IMR-90 (cell line): ENCODE results near the gene NUPR1. TPM values are rescaled to one million over a fixed set of nuclear protein-coding genes. Genes with fewer than 3 reads are reported as not detected.

ENCODE experiments used
- ATAC-seq: fragments of 200-7000 bp; cut with Tn5 transposase; 2 replicates; pipeline ENCODE4 v1.9.1; 2020; ENCODE audit warnings: low read depth, mild to moderate bottlenecking, moderate library complexity
- BruUV-seq: library from RNA; stranded (reverse); fragments of 400-500 nt; replicated peaks from 2 replicates; lab custom pipeline; 2021; lab: Mats Ljungman, UMichigan
- CTCF ChIA-PET: fragments of 300-600 bp; formaldehyde crosslinking; extraction: SDS; loops from one replicate; lab custom pipeline; 2021; ENCODE audit warnings: antibody characterized with exemption; lab: Yijun Ruan, JAX
- POLR2A ChIA-PET: fragments of 300-600 bp; sonication (Branson Sonifier 250); formaldehyde crosslinking; loops from one replicate; lab custom pipeline; 2022; ENCODE audit warnings: antibody characterized with exemption; ENCODE audit not compliant: unreplicated experiment; lab: Charles Lee
- DNase-seq: peaks from one replicate; pipeline ENCODE4 v3.0.0; 2013
- H2AFZ ChIP-seq: replicated peaks from 2 replicates; pipeline ENCODE3; 2013; ENCODE audit warnings: low read length, mild to moderate bottlenecking; ENCODE audit not compliant: poor library complexity
- H2AK5ac ChIP-seq: 2 replicates; pipeline ENCODE4 v1.6.1; 2013; ENCODE audit warnings: low read depth, low read length, inconsistent platforms
- H2AK9ac ChIP-seq: replicated peaks from 2 replicates; pipeline ENCODE3; 2013; ENCODE audit warnings: mild to moderate bottlenecking, low read depth, low read length, moderate library complexity; ENCODE audit not compliant: poor library complexity
- H2BK120ac ChIP-seq: 2 replicates; pipeline ENCODE4 v1.6.1; 2013; ENCODE audit warnings: low read depth, low read length, inconsistent platforms
- H2BK15ac ChIP-seq: 3 replicates; pipeline ENCODE4 v1.6.1; 2013; ENCODE audit warnings: low read depth, low read length, inconsistent platforms
- H2BK20ac ChIP-seq: 2 replicates; pipeline ENCODE4 v1.6.1; 2013; ENCODE audit warnings: low read depth, mild to moderate bottlenecking, inconsistent platforms, low read length, moderate library complexity
- H2BK5ac ChIP-seq: 2 replicates; pipeline ENCODE4 v1.6.1; 2013; ENCODE audit warnings: mild to moderate bottlenecking, low read depth, low read length, inconsistent platforms; ENCODE audit not compliant: poor library complexity, severe bottlenecking
- H3K14ac ChIP-seq: replicated peaks from 2 replicates; pipeline ENCODE4 v1.6.1; 2013; ENCODE audit warnings: low read depth, low read length, inconsistent platforms
- H3K18ac ChIP-seq: 2 replicates; pipeline ENCODE4 v1.6.1; 2013; ENCODE audit warnings: low read depth, low read length, control low read depth
- H3K23ac ChIP-seq: 2 replicates; pipeline ENCODE4 v1.6.1; 2013; ENCODE audit warnings: low read depth, low read length, inconsistent platforms
- H3K27ac ChIP-seq: 2 replicates; pipeline ENCODE4 v1.5.1; 2013; ENCODE audit warnings: mild to moderate bottlenecking, control low read depth, low read length; ENCODE audit not compliant: insufficient read depth
- H3K27me3 ChIP-seq: 2 replicates; pipeline ENCODE4 v1.6.1; 2013; ENCODE audit warnings: low read length; ENCODE audit not compliant: control insufficient read depth, insufficient read depth
- H3K36me3 ChIP-seq: 2 replicates; pipeline ENCODE4 v1.6.1; 2013; ENCODE audit warnings: low read length, mixed read lengths; ENCODE audit not compliant: control insufficient read depth, insufficient read depth
- H3K4ac ChIP-seq: 2 replicates; pipeline ENCODE4 v1.6.1; 2013; ENCODE audit warnings: low read depth, low read length, inconsistent platforms
- H3K4me1 ChIP-seq: 2 replicates; pipeline ENCODE4 v1.6.1; 2013; ENCODE audit warnings: low read length, mixed read lengths; ENCODE audit not compliant: control insufficient read depth, insufficient read depth
- H3K4me2 ChIP-seq: 2 replicates; pipeline ENCODE4 v1.6.1; 2013; ENCODE audit warnings: low read depth, mild to moderate bottlenecking, control low read depth, low read length, moderate library complexity
- H3K4me3 ChIP-seq: 2 replicates; pipeline ENCODE4 v1.5.1; 2013; ENCODE audit warnings: low read depth, mild to moderate bottlenecking, control low read depth, low read length, moderate library complexity; ENCODE audit not compliant: insufficient read depth
- H3K56ac ChIP-seq: 2 replicates; pipeline ENCODE4 v1.6.1; 2013; ENCODE audit warnings: low read length, inconsistent platforms; ENCODE audit not compliant: insufficient read depth; ENCODE audit errors: extremely low read depth
- H3K79me1 ChIP-seq, 2 experiments: 2 replicates each; pipeline ENCODE4 v1.6.1; 2013; ENCODE audit warnings: low read length in 2 of 2, inconsistent platforms in 1 of 2, low read depth in 1 of 2
- H3K9ac ChIP-seq: 2 replicates; pipeline ENCODE4 v1.6.1; 2013; ENCODE audit warnings: low read depth, low read length, control low read depth
- H3K9me1 ChIP-seq: 2 replicates; pipeline ENCODE4 v1.6.1; 2013; ENCODE audit warnings: low read length, inconsistent platforms; ENCODE audit not compliant: insufficient read depth
- H3K9me3 ChIP-seq: 2 replicates; pipeline ENCODE4 v1.6.1; 2013; ENCODE audit warnings: low read length; ENCODE audit not compliant: control insufficient read depth, insufficient read depth
- H4K20me1 ChIP-seq: 2 replicates; pipeline ENCODE4 v1.6.1; 2013; ENCODE audit warnings: low read length, inconsistent platforms; ENCODE audit not compliant: insufficient read depth
- H4K5ac ChIP-seq: 2 replicates; pipeline ENCODE4 v1.6.1; 2013; ENCODE audit warnings: mild to moderate bottlenecking, low read depth, low read length, control low read depth
- H4K8ac ChIP-seq, 2 experiments: 2 replicates each; pipeline ENCODE4 v1.6.1; 2013; ENCODE audit warnings: low read depth in 2 of 2, low read length in 2 of 2, control low read depth in 1 of 2, inconsistent platforms in 1 of 2
- H4K91ac ChIP-seq: 2 replicates; pipeline ENCODE4 v1.6.1; 2013; ENCODE audit warnings: low read depth, low read length, inconsistent platforms; ENCODE audit not compliant: insufficient read depth
- FOS ChIP-seq: fragments of 150-350 bp; IDR thresholded peaks from 2 replicates; pipeline ENCODE4 v1.6.1; 2016; ENCODE audit warnings: low read depth, low read length
- NFE2L2 ChIP-seq: fragments of 150-350 bp; IDR thresholded peaks from 2 replicates; pipeline ENCODE4 v1.6.1; 2016; ENCODE audit warnings: low read depth, mild to moderate bottlenecking, low read length
- POLR2A ChIP-seq: IDR thresholded peaks from 2 replicates; pipeline ENCODE4 v1.6.1; 2012; ENCODE audit warnings: mild to moderate bottlenecking, low read depth, low read length
- WGBS, 2 experiments: methylation state at CpG; one replicate each; pipeline versions ENCODE4 v1.1.5 to v1.1.7; 2013; ENCODE audit warnings: missing lambda C conversion rate in 2 of 2; ENCODE audit not compliant: insufficient read length in 1 of 2; ENCODE audit errors: extremely low coverage in 2 of 2; 5-methylcytosine and 5-hydroxymethylcytosine counted together
- dilution Hi-C: fragments of 300-500 bp; cut with HindIII; formaldehyde crosslinking; loops from one replicate; pipeline ENCODE4 v1.14.3; 2018; ENCODE audit warnings: low sequenced_read_pairs; ENCODE audit not compliant: unreplicated experiment
- in situ Hi-C: fragments of 300-500 bp; cut with MboI; formaldehyde crosslinking; loops from 3 replicates; pipeline ENCODE4 v1.14.3; 2019; ENCODE audit warnings: low sequenced_read_pairs, inconsistent platforms, mixed read lengths
- intact Hi-C: fragments of 100-400 bp; cut with micrococcal nuclease; formaldehyde crosslinking; loops from 2 replicates; pipeline ENCODE4 v1.10.0; 2022
- polyA plus RNA-seq, 3 experiments: library from polyadenylated mRNA; depleted of rRNA; stranded (reverse); fragments of >200 nt; gene quantifications; 2 replicates each; pipeline ENCODE4 v1.2.3, GENCODE V29; 2012; ENCODE audit warnings: low replicate concordance in 1 of 3
- total RNA-seq: library from RNA; depleted of rRNA; stranded (reverse); fragments of >200 nt; gene quantifications from 2 replicates; pipeline ENCODE4 v1.2.3, GENCODE V29; 2012

The NUPR1 gene
- total and polyA plus RNA-seq, 2 of the 4 experiments (the other 2 are of a cell fraction), result 10.2 to 27.9 TPM

DNA sequence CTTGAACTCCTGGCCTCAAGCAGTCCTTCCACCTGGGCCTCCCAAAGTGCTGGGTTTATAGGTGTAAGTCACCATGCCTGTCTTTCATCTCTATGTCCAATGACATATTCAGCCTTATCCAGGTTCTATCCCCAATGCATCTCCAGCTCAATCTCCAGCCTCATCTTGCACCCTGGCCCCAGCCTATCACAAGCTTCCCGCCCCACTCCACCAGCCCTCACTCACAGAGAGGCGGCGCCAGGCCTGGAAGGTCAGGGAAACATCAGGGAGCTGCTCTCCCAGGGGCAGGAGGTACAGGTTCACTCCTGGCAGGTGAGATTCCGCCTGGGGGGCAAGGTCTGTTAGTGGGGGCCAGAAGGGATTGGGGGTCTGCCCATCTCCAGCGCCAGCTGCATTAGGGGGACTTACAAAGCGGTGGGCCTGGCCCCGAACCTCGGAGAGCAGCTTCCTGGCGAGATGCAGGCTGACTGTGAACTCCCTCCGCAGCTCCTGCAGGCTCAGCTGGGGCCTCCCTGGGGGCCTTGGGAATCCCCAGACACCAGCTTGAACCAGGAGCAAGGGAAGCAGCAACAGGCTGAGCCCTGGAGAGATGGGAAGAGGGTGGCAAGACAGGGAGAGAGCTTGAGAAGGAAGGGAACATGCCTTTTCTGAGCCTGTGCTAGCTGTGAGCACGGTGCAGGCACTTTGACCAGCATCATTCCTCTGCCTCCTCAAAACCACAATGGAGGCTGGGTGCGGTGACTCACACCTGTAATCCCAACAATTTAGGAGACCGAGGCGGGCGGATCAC is 35.1 kb downstream of the NUPR1 start:
- 80% methylated on average over 1 of the region's 15 CpGs; no CpG with 5 or more reads in 1 of the 2 experiments for WGBS, 2 experiments
- no peak for DNase-seq

More for the DNA sequence above, 35.1 kb downstream of the NUPR1 start:
- peaks cover 45% of the 10 kb centered on the region for H3K27me3 ChIP-seq
- H3K4ac ChIP-seq, result no peak overlapping the region
- ChIA-PET CTCF (interaction anchor here (0.5 to 0.9 kb wide), 2 partner anchors 12 to 26 kb away, joined by 3 to 6 read pairs; partner anchors contain the start of gene CLN3), POLR2A (interaction anchor here (0.7 kb wide), 1 partner anchor 1258 kb away, joined by 7 read pairs; no protein-coding TSS in a partner anchor)
- peaks cover 4% of the 10 kb centered on the region; the same call in 1 of the 2 replicates for H3K9me1 ChIP-seq
- H2BK15ac ChIP-seq, result no peak overlapping the region
- no peaks in the 10 kb centered on the region for H3K9me3 ChIP-seq
- no peaks in the 10 kb centered on the region for H3K79me1 ChIP-seq
- no peak overlapping the region for H3K56ac ChIP-seq
- no peak overlapping the region for H4K5ac ChIP-seq
- H2AK5ac ChIP-seq, result no peak overlapping the region
- intact Hi-C loops, result no loop called here
- no peaks in the 10 kb centered on the region for H3K4me1 ChIP-seq
- no peak overlapping the region for H3K4me3 ChIP-seq
- no peak overlapping the region for H4K8ac ChIP-seq
- no peak overlapping the region for H3K23ac ChIP-seq
- no peak overlapping the region for H4K91ac ChIP-seq
- H2AK9ac ChIP-seq, result no peak overlapping the region
- TF ChIP-seq FOS (no peak), NFE2L2 (no peak), POLR2A (no peak)
- H3K18ac ChIP-seq, result no peak overlapping the region
- H2BK120ac ChIP-seq, result no peak overlapping the region
- H3K27ac ChIP-seq, result no peak overlapping the region
- BruUV-seq, result no TSS peak
- no peak overlapping the region for H2AFZ ChIP-seq
- in situ Hi-C loops, result no loop called here
- H4K20me1 ChIP-seq, result no peaks in the 10 kb centered on the region
- no peak overlapping the region for H3K9ac ChIP-seq
- no peaks in the 10 kb centered on the region for H3K36me3 ChIP-seq
- H2BK5ac ChIP-seq, result no peak overlapping the region
- no peak for ATAC-seq
- dilution Hi-C loops, result no loop called here
- H3K14ac ChIP-seq, result no peak overlapping the region
- no peak overlapping the region for H3K4me2 ChIP-seq
- no peak overlapping the region for H2BK20ac ChIP-seq
